ENCODE data around the gene TXLNA. TPM values are rescaled to one million over a fixed set of nuclear protein-coding genes. Genes with fewer than 3 reads are reported as not detected.
A peak's percentile ranks its signal among the peaks of the same experiment; 100 is the strongest.
"Not testable (repeated sequence)": the region's sequence is repeated elsewhere in the genome, so short reads cannot be mapped to it uniquely, and the experiment has no call there.

TXLNA gene
- 10 to 100 TPM; 35.0 to 98.3 (median 60.4) TPM for total RNA-seq

GRCh38 chr1:32179443-32180185 is at the start of gene TXLNA:
Gene TXLNA, plus strand, starts transcription at chr1:32179675. Its CDS starts 671 bp downstream, at chr1:32180346.
- peak; percentile 73 to 91 (median 90) for ATAC-seq (replicated peaks in 6 of 8)
- Histone ChIP-seq H3K27ac (peak within 1 kb of the TSS; percentile 88 to 94), H3K4me3 (peak within 1 kb of the TSS; percentile 44 to 66 (median 62)), H3K4me1 (replicated peaks in 1 of 2) (peaks cover 25 to 29% of the 10 kb centered on the region in 2 donors)
- WGBS, 10 experiments, result 0 to 7% (median 0%) methylated on average over 2 to 15 of the region's 79 CpGs; no CpG with 5 or more reads in 4 of the 10 experiments
- in situ Hi-C loops (cut with MboI; ENCODE audit: low pct_unique_long_range_greater_than_20kb in 2 of 9, low sequenced_read_pairs in 9 of 9, unreplicated experiment in 9 of 9), result no loop called here

DNA sequence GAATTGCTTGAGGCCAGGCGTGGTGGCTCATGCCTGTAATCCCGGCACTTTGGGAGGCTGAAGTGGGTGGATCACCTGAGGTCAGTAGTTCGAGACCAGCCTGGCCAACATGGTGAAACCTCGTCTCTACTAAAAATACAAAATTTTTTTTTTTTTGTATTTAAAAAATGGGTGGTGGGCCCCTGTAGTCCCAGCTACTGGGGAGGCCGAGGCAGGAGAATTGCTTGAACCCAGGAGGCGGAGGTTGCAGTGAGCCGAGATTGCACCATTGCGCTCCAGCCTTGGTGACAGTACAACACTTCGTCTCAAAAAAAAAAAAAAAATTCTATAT is 45.6 kb upstream of the TXLNA start:
- in situ Hi-C loops (cut with MboI; ENCODE audit: low pct_unique_long_range_greater_than_20kb in 2 of 9, low sequenced_read_pairs in 9 of 9, unreplicated experiment in 9 of 9); H3K4me3 ChIP-seq; H3K4me1 ChIP-seq (replicated peaks in 1 of 2); H3K27ac ChIP-seq; ATAC-seq (replicated peaks in 6 of 8): not testable (repeated sequence)
- 92 to 100% (median 97%) methylated on average over 1 to 9 of the region's 9 CpGs; no CpG with 5 or more reads in 1 of the 10 experiments for WGBS, 10 experiments

GRCh38 chr1:32137111-32137510 is 42.4 kb upstream of the TXLNA start:
- Histone ChIP-seq H3K4me3 (no peak overlapping the region), H3K27ac (no peak overlapping the region), H3K4me1 (replicated peaks in 1 of 2) (no peaks in the 10 kb centered on the region)
- 90 to 97% (median 96%) methylated on average over 3 to 5 of the region's 5 CpGs; no CpG with 5 or more reads in 4 of the 10 experiments for WGBS, 10 experiments
- in situ Hi-C loops (cut with MboI; ENCODE audit: low pct_unique_long_range_greater_than_20kb in 2 of 9, low sequenced_read_pairs in 9 of 9, unreplicated experiment in 9 of 9), result no loop called here
- ATAC-seq (replicated peaks in 6 of 8), result no peak

GRCh38 chr1:32138965-32139364 is 40.5 kb upstream of the TXLNA start:
- no peak overlapping the region for H3K4me3 ChIP-seq
- peaks cover 0 to 10% of the 10 kb centered on the region in 2 donors for H3K4me1 ChIP-seq (replicated peaks in 1 of 2)
- in situ Hi-C loops (cut with MboI; ENCODE audit: low pct_unique_long_range_greater_than_20kb in 2 of 9, low sequenced_read_pairs in 9 of 9, unreplicated experiment in 9 of 9), result no loop called here
- ATAC-seq (replicated peaks in 6 of 8), result no peak
- 40 to 100% (median 87%) methylated on average over 2 to 5 of the region's 5 CpGs for WGBS, 10 experiments
- no peak overlapping the region for H3K27ac ChIP-seq

GRCh38 chr1:32142446-32143301 is 36.8 kb upstream of the TXLNA start:
- Histone ChIP-seq H3K4me1 (replicated peaks in 1 of 2) (peaks cover 0 to 10% of the 10 kb centered on the region in 2 donors), H3K4me3 (no peak overlapping the region), H3K27ac (no peak overlapping the region)
- peak; percentile 71 to 99 (median 92) for ATAC-seq (replicated peaks in 6 of 8)
- WGBS, 10 experiments, result 20 to 100% (median 69%) methylated on average over 1 to 6 of the region's 6 CpGs; no CpG with 5 or more reads in 1 of the 10 experiments
- in situ Hi-C loops (cut with MboI; ENCODE audit: low pct_unique_long_range_greater_than_20kb in 2 of 9, low sequenced_read_pairs in 9 of 9, unreplicated experiment in 9 of 9), result no loop called here

DNA sequence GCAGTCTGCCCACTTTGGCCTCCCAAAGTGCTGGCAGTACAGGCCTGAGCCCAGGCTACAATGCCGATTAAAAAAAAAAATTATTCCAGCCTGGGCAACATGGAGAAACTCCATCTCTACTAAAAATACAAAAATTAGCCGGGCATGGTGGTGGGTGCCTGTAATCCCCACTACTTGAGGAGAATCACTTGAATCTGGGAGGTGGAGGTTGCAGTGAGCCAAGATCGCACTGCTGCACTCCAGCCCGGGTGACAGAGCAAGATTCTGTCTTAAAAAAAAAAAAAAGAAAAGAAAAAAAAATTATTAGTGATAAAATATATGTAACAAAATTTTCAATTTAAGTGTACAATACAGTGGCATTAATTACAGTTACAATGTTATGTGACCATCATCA is 36.2 kb upstream of the TXLNA start:
- in situ Hi-C loops (cut with MboI; ENCODE audit: low pct_unique_long_range_greater_than_20kb in 2 of 9, low sequenced_read_pairs in 9 of 9, unreplicated experiment in 9 of 9); H3K4me3 ChIP-seq; H3K27ac ChIP-seq; ATAC-seq (replicated peaks in 6 of 8): not testable (repeated sequence)
- H3K4me1 ChIP-seq (replicated peaks in 1 of 2), result peaks cover 0 to 10% of the 10 kb centered on the region in 2 donors
- 0 to 100% (median 87%) methylated on average over 1 to 4 of the region's 4 CpGs for WGBS, 10 experiments

DNA sequence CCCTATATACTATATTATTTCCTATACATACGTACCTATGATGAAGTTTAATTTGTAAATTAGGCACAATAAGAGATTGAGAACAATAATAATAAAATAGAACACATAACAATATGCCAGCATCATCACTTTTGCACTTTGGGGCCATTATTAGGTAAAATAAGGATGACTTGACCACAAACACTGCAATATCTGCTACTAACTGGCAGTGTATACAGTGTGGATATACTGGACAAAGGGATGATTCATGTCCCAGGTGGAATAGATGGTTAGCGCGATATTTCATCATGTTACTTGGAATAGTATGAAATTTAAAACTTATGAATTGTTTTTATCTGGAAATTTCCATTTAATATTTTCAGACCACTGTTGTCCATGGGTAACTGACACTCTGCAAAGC is 35.4 kb upstream of the TXLNA start:
- Histone ChIP-seq H3K27ac (no peak overlapping the region), H3K4me1 (replicated peaks in 1 of 2) (peaks cover 0 to 10% of the 10 kb centered on the region in 2 donors), H3K4me3 (no peak overlapping the region)
- 87 to 100% (median 100%) methylated on average over 1 to 3 of the region's 3 CpGs for WGBS, 10 experiments
- in situ Hi-C loops (cut with MboI; ENCODE audit: low pct_unique_long_range_greater_than_20kb in 2 of 9, low sequenced_read_pairs in 9 of 9, unreplicated experiment in 9 of 9), result no loop called here
- ATAC-seq (replicated peaks in 6 of 8), result no peak

DNA sequence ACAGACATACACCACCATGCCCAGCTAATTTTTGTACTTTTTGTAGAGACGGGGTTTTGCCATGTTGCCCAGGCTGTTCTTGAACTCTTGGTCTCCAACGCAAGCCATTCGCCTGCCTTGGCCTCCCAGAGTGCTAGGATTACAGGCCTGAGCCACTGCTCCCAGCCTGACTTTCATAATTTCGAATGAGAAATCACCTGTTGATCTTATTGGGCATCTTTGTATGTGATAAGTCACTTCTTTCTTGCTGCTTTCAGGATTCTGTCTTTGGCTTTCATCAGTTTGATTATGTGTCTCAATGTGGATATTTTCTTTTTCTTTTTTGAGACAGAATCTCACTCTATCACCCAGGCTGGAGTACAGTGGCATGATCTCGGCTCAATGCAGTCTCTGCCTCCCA is 31.7 kb upstream of the TXLNA start:
- ATAC-seq (replicated peaks in 6 of 8); H3K4me3 ChIP-seq; H3K4me1 ChIP-seq (replicated peaks in 1 of 2); H3K27ac ChIP-seq; in situ Hi-C loops (cut with MboI; ENCODE audit: low pct_unique_long_range_greater_than_20kb in 2 of 9, low sequenced_read_pairs in 9 of 9, unreplicated experiment in 9 of 9): not testable (repeated sequence)
- 93 to 100% (median 100%) methylated on average over 1 to 5 of the region's 5 CpGs; no CpG with 5 or more reads in 1 of the 10 experiments for WGBS, 10 experiments

DNA sequence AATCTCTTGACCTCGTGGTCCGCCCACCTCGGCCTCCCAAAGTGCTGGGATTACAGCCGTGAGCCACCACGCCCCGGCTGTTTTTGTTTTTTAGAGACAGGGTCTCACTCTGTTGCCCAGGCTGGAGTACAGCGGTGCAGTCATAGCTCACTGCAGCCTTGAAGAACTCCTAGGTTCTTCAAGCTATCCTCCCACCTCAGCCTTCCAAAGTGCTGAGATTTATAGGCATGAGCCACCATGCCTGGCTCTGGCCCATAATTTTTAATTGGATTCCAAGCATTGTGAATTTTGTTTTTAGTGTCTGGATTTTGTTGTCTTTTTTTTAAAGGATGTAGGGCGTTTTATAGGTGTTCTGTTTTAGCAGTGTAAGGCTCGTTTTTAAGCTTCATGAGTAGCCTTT is 28.6 kb upstream of the TXLNA start:
- in situ Hi-C loops (cut with MboI; ENCODE audit: low pct_unique_long_range_greater_than_20kb in 2 of 9, low sequenced_read_pairs in 9 of 9, unreplicated experiment in 9 of 9), result no loop called here
- Histone ChIP-seq H3K4me3 (no peak overlapping the region), H3K27ac (no peak overlapping the region), H3K4me1 (replicated peaks in 1 of 2) (peaks cover 0 to 6% of the 10 kb centered on the region in 2 donors)
- 21 to 90% (median 64%) methylated on average over 2 to 9 of the region's 9 CpGs; no CpG with 5 or more reads in 1 of the 10 experiments for WGBS, 10 experiments
- ATAC-seq (replicated peaks in 6 of 8), result peak in 1 of 8 experiments; percentile 34

GRCh38 chr1:32151319-32151787 is 28.1 kb upstream of the TXLNA start:
- Histone ChIP-seq H3K4me3 (no peak overlapping the region), H3K4me1 (replicated peaks in 1 of 2) (peaks cover 0 to 6% of the 10 kb centered on the region in 2 donors), H3K27ac (no peak overlapping the region)
- ATAC-seq (replicated peaks in 6 of 8), result peak; percentile 36 to 92 (median 66)
- 17 to 76% (median 57%) methylated on average over 2 to 5 of the region's 5 CpGs for WGBS, 10 experiments
- in situ Hi-C loops (cut with MboI; ENCODE audit: low pct_unique_long_range_greater_than_20kb in 2 of 9, low sequenced_read_pairs in 9 of 9, unreplicated experiment in 9 of 9), result no loop called here

DNA sequence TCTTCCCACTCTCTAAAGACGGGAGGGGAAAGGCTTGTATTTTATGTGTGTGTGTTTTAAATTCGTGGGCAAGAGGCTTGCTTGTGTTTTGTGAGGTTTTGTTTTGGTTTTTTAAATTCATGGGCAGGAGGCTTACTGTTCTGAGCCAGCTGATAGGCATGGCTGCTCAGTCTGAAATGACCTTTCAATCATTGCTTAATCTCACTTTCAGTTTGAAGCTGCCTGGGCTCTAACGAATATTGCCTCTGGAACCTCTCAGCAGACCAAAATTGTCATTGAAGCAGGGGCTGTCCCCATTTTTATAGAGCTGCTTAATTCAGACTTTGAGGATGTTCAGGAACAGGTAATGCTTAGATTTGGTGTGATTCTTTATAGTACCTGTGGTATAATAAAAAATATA is 20.3 kb upstream of the TXLNA start:
- H3K4me1 ChIP-seq (replicated peaks in 1 of 2), result no peaks in the 10 kb centered on the region
- H3K27ac ChIP-seq, result no peak overlapping the region
- no peak overlapping the region for H3K4me3 ChIP-seq
- in situ Hi-C loops (cut with MboI; ENCODE audit: low pct_unique_long_range_greater_than_20kb in 2 of 9, low sequenced_read_pairs in 9 of 9, unreplicated experiment in 9 of 9), result no loop called here
- WGBS, 10 experiments, result 50 to 97% (median 80%) methylated on average over 1 to 3 of the region's 3 CpGs; no CpG with 5 or more reads in 1 of the 10 experiments
- no peak for ATAC-seq (replicated peaks in 6 of 8)

GRCh38 chr1:32163405-32163804 is 16.1 kb upstream of the TXLNA start:
- Histone ChIP-seq H3K4me1 (replicated peaks in 1 of 2) (no peaks in the 10 kb centered on the region), H3K27ac (no peak overlapping the region), H3K4me3 (no peak overlapping the region)
- in situ Hi-C loops (cut with MboI; ENCODE audit: low pct_unique_long_range_greater_than_20kb in 2 of 9, low sequenced_read_pairs in 9 of 9, unreplicated experiment in 9 of 9), result no loop called here
- 77 to 100% (median 97%) methylated on average over 1 to 2 of the region's 2 CpGs; no CpG with 5 or more reads in 4 of the 10 experiments for WGBS, 10 experiments
- no peak for ATAC-seq (replicated peaks in 6 of 8)

GRCh38 chr1:32165633-32166032 is 13.8 kb upstream of the TXLNA start:
- in situ Hi-C loops (cut with MboI; ENCODE audit: low pct_unique_long_range_greater_than_20kb in 2 of 9, low sequenced_read_pairs in 9 of 9, unreplicated experiment in 9 of 9); H3K4me3 ChIP-seq; H3K4me1 ChIP-seq (replicated peaks in 1 of 2); ATAC-seq (replicated peaks in 6 of 8); H3K27ac ChIP-seq: not testable (repeated sequence)
- 85 to 100% (median 97%) methylated on average over 2 to 10 of the region's 10 CpGs for WGBS, 10 experiments

Data from motor neuron (in vitro differentiated cells).